ENCODE data around the gene ITM2B.

The ITM2B gene

GRCh38 chr13:48260970-48261369 is 28.0 kb downstream of the ITM2B start:
- DNase-seq (ENCODE audit: low spot score): no peak

DNA sequence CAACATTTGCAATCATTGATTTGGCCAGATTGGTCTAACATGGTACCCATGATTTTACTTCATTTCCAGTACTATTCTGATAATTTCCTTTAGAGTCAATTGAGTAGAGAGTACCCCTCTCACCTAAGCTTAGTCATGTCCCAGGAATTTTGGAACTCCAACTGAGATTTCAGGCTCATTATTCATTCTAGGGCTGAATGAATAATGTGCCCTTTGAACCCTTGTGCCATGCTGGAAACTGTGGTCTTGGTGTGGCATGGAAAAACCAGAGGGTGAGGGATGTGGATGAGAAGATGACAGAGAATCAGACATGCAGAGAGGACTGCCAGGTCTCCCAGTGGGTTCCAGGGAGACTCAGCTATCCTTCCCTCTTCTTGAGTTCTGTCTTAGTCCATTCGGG is 30.2 kb downstream of the ITM2B start:
- no peak for DNase-seq (ENCODE audit: low spot score)

- no peak for DNase-seq (ENCODE audit: low spot score)
Observed at GRCh38 chr13:48264058-48264457, 31.1 kb downstream of the ITM2B start.

GRCh38 chr13:48265217-48265815 is 32.3 kb downstream of the ITM2B start:
- no peak for DNase-seq (ENCODE audit: low spot score)

GRCh38 chr13:48266150-48266549 is 33.1 kb downstream of the ITM2B start:
- no peak for DNase-seq (ENCODE audit: low spot score)

GRCh38 chr13:48266701-48267639 is 34.0 kb downstream of the ITM2B start:
- no peak for DNase-seq (ENCODE audit: low spot score)

- no peak for DNase-seq (ENCODE audit: low spot score)
Observed at GRCh38 chr13:48268019-48268418, 35.0 kb downstream of the ITM2B start.

DNA sequence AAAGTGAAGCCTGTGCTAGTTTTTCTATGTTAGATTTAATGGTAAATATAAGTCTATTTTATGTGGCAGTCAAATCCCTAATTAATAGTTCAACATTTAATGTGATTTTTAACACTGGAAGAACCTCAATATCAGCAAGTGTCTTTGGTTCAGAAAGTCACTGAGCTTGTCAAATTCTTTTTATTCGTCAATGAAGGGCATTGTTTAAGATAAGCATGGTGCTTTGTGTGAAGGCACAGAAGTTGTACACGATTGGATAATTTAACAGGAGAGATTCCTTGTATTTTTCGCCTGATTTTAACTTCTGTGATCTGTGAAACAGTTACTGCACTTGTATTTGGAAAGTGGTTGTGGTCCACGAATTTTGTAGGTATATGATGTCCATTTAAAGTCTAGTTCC is 40.3 kb downstream of the ITM2B start:
- DNase-seq (ENCODE audit: low spot score): no peak

DNA sequence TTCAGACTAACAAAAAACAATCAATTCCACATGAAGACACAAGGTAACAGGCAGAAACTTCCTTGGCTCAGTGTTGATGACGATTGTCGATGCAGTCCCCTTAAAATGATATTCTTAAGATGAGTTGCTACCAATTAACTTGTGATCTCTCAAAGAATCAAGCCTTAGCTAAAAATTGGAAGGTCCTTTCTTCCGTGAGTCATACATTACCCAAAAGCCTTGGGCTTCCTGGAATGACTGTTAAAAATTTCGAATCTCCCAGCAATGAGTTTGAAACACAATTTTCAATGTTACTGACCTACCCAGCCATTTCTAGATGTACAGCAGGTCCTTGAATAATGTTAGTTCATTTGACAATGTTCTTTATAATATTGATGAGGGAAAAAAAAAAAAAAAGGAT is 42.5 kb downstream of the ITM2B start:
- DNase-seq (ENCODE audit: low spot score): no peak

GRCh38 chr13:48278806-48279205 is 45.8 kb downstream of the ITM2B start:
- no peak for DNase-seq (ENCODE audit: low spot score)

DNA sequence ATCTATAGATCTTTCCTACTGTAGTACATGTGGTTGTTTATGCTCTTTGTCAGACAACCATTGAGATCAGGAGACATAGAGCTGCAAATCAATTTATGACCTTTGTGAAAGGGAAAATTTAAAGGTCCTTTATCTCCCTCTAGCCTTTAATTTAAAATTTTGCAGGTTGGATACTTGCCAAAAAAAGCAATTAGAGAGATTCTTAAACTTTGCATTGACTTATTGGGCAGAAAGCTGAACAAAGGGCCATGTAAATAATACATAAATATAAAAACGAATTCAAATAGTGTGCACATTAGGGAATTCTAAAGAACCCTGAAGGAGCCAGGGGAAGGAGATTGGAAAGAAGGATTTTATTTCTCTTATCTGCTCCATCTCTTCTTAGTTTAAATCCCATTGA is 48.5 kb downstream of the ITM2B start:
- no peak for DNase-seq (ENCODE audit: low spot score)

DNA sequence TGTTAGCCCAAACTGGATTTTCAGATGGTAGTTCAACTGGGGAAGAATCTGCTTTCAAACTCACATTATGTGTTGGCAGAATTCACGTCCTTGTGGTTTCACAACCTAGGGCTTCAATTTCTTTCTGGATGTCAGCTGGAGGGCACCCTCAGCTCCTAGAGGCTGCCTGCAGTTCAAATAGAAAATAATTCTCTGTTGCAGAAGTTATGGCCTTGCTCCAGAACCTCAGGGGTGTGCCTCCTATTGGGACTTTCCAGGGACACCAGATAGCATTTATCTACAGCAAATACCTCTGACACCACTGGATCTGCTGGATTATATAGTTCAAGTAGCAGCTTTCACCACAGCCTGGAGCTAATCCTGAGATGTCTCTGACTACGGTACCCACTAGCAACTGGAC is 58.7 kb downstream of the ITM2B start:
- no peak for DNase-seq (ENCODE audit: low spot score)

- DNase-seq (ENCODE audit: low spot score): no peak
Observed at GRCh38 chr13:48292650-48293049, 59.6 kb downstream of the ITM2B start.

DNA sequence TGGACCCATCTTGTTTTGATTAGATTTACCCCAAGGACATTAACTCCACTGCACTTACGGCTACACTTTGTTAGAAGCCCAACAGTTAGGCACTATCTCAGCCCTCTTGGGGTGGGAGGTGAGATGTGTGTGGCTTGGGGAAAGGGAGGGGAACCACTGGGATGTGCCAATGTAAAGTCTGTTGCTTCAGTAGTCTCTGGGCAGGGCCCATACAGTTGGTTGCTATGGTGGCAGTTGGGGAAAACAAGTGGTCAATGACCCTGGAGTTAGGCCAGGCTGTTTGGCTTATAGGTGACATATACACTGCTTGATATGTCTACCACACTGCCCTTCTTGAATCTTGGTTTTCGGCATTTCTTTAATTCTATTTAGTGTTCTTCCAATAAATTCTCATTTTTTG is 61.6 kb downstream of the ITM2B start:
- DNase-seq (ENCODE audit: low spot score): no peak

- no peak for DNase-seq (ENCODE audit: low spot score)
Observed at GRCh38 chr13:48295271-48295670, 62.3 kb downstream of the ITM2B start.

GRCh38 chr13:48296528-48296927 is 63.5 kb downstream of the ITM2B start:
- DNase-seq (ENCODE audit: low spot score): no peak

DNA sequence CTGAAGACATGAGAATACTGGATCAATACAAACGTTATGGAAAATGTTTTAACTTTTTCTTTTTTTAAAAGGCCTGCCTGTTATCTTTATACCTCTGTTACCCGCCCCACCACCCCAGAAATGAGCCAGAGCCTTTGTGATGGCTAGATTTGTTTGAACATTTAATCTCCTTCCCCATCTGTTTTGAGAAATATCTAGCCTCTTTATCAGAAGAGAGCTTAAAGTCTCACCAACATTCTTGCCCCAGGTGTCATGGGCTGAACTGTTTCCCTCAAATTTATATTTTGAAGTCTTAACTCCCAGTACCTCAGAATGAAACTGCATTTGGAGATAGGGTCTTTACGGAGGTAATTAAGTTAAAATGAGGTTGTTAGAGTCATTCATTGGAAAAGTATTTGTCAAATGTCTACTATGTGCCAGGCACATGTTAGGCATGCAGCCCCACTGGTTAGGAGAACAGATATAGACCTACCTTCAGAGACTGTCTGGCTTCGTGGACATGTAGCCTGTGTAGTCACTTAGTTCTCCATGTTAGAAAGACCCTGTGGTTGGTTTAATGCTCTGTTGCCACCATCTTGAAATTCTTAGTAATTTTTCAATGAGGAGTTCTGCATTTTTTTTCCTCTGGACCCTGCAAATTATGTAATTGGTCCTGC is 64.3 kb downstream of the ITM2B start:
- no peak for DNase-seq (ENCODE audit: low spot score)

DNA sequence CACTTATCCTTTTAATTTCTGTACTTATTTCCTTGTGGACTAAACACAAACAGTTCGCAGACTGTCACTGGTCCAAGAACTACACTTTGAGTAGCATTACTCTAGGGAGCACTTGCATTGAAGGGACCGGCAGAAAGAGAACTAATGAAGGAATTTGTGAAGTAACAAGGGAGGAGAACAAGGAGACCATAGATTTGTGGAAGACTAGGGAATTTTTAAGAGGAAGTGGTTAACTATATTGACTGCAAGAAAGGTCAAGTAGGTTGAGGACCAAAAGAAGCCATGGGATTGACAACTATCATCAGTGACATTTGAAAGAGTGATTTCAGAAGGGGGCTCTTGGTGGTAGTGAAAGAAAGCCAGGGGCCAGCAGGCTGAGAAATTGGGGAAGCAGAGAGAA is 66.6 kb downstream of the ITM2B start:
- DNase-seq (ENCODE audit: low spot score): no peak

DNA sequence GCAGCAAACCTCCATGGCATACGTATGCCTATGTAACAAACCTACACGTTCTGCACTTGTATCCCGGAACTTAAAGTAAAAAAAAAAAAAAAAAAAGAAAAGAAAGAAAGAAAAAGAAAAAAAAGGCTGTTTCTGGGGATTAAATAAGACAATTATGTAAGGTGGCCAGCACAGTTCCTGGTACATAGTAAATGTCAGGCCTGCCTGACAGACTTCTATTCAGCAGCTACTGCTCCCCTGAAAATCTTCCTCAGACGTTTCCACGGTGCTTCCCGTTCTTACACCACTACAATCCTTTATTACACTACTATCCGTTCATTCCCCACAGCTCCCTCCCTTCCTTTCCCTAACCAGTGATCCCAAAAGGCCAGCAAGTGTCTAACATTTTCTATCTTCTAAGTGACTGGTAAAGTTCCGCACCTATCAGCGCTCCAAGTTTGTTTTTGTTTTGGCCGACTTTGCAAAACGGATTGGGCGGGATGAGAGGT is 69.9 kb downstream of the ITM2B start:
- DNase-seq (ENCODE audit: low spot score): no peak

GRCh38 chr13:48303359-48304142 is 70.5 kb downstream of the ITM2B start, which contains the start of gene RB1:
Gene RB1, plus strand, starts transcription at chr13:48303751. Its CDS starts 162 bp downstream, at chr13:48303913.
- peak; percentile 97 for DNase-seq (ENCODE audit: low spot score)

DNA sequence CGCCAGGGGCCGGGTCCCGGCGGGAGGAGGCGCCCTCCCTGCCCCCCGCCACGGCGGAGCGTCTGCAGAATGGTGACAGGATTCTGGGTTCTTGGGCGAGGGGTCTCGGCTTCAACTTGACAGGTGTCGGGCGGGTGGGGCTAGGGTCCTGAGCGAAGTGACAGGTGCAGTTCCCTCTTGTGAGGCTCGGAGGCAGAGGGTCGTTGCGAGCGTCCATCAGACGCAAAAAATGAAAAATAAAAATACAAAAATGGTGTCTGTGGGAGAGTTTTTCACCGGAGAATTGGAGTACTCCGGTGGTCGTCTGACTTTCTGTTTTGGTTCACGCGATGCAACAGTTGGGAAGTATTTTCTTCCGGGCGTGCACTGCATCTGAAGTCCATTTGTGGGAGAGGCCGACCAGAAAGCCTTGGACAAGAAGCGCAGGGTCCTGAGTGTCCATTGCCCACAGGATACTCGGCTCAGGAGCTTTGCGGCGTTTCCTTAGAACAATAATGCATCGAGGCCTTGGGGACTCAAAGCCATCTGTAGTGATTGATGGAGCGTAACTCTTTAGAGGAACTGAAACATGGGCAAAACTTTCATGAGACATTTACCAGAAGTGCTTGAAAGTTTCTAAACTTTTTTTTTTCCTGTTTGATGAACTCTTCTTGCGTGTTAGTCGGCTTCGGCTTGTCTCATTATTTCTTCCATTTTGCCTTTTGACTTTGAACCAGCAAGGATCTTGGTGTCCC is 71.3 kb downstream of the ITM2B start:
- DNase-seq (ENCODE audit: low spot score): peak; percentile 36

Data from D341Med (cell line).